Adrenal gland (tissue), 5 donors: ENCODE measurements around the gene MUC6.

ENCODE experiments used
- CTCF ChIP-seq, 6 experiments: fragments of 450-650 bp in 4 of 6; fragments of 200-600 bp in 2 of 6; sonication (generic) in 1 of 6; IDR thresholded peaks; 1 replicate in 5 of 6; 2 replicates in 1 of 6; pipeline versions ENCODE4 v1.5.1 to v1.8.0; 2016 to 2021; ENCODE audit warnings: antibody characterized with exemption in 6 of 6, mild to moderate bottlenecking in 2 of 6, moderate library complexity in 1 of 6
- POLR2A ChIP-seq, 2 donors: fragments of 450-650 bp; IDR thresholded peaks; one replicate each; pipeline ENCODE4 v1.6.1; 2017; ENCODE audit warnings: antibody characterized with exemption in 2 of 2, mild to moderate bottlenecking in 2 of 2, moderate library complexity in 1 of 2
- donor health status: DM: no; HTN: no; CAD: no.

- TF ChIP-seq CTCF (IDR thresholded peaks at IDR 0.05) (no peak), POLR2A (IDR thresholded peaks at IDR 0.05) (no peak)
Observed at GRCh38 chr11:1010551-1011319, 25.8 kb downstream of the MUC6 start.
